Breast epithelium (tissue), 4 donors: ENCODE results near the gene UGT1A3. TPM values are rescaled to one million over a fixed set of nuclear protein-coding genes. Genes with fewer than 3 reads are reported as not detected.

Experiments
- DNase-seq, 2 donors: peaks; one replicate each; pipeline ENCODE4 v3.0.0-alpha.2; 2019; ENCODE audit warnings: low spot score in 2 of 2
- H3K27ac ChIP-seq, 2 donors: fragments of 200-600 bp; sonication (generic) in 1 of 2; one replicate each; pipeline ENCODE4 v1.5.1; 2016 to 2019; ENCODE audit warnings: mild to moderate bottlenecking in 1 of 2
- H3K27me3 ChIP-seq, 2 donors: fragments of 200-600 bp; sonication (generic) in 1 of 2; one replicate each; pipeline versions ENCODE4 v1.5.1 to v1.6.0; 2017 to 2019; ENCODE audit warnings: control low read depth in 1 of 2, mild to moderate bottlenecking in 1 of 2
- H3K36me3 ChIP-seq: fragments of 200-600 bp; one replicate; pipeline ENCODE4 v1.5.1; 2019
- H3K4me1 ChIP-seq, 2 donors: fragments of 200-600 bp; sonication (generic); one replicate each; pipeline ENCODE4 v1.5.1; 2016 to 2019; ENCODE audit warnings: control low read depth in 1 of 2
- H3K4me3 ChIP-seq, 3 donors: fragments of 200-600 bp; sonication (generic); 1 replicate in 2 of 3; 2 replicates in 1 of 3; pipeline ENCODE4 v1.5.1; 2016 to 2019; ENCODE audit warnings: mild to moderate bottlenecking in 3 of 3, moderate library complexity in 2 of 3
- H3K9me3 ChIP-seq, 2 donors: fragments of 200-600 bp; sonication (generic) in 1 of 2; one replicate each; pipeline ENCODE4 v1.5.1; 2016 to 2019; ENCODE audit warnings: control low read depth in 1 of 2
- POLR2A ChIP-seq: fragments of 450-650 bp; IDR thresholded peaks from one replicate; pipeline ENCODE4 v1.6.1; 2016; ENCODE audit warnings: antibody characterized with exemption, mild to moderate bottlenecking, moderate library complexity
- POLR2AphosphoS5 ChIP-seq, 3 donors: sonication (generic); formaldehyde crosslinking; IDR thresholded peaks; one replicate each; pipeline ENCODE4 v1.6.1; 2017; ENCODE audit warnings: antibody characterized with exemption in 3 of 3
- intact Hi-C: fragments of 100-400 bp; cut with DNase I; formaldehyde crosslinking; loops from one replicate; pipeline ENCODE4 v1.15.1; 2023; ENCODE audit warnings: low total_unique reads
- total RNA-seq, 3 donors: library from RNA; depleted of rRNA; stranded (reverse); fragments of >200 nt; gene quantifications; one replicate each; pipeline ENCODE4 v1.1.0, GENCODE V29; 2016
- TF ChIP-seq, protein P1 (sequence below), 3 donors: fragments of 450-650 bp; IDR thresholded peaks; one replicate each; pipeline ENCODE4 v1.5.1; 2016 to 2017; ENCODE audit warnings: antibody characterized with exemption in 3 of 3, mild to moderate bottlenecking in 3 of 3, moderate library complexity in 3 of 3

The UGT1A3 gene
- total RNA-seq, 3 donors from 2014 or later, result 0.16 TPM; not detected in 2

DNA sequence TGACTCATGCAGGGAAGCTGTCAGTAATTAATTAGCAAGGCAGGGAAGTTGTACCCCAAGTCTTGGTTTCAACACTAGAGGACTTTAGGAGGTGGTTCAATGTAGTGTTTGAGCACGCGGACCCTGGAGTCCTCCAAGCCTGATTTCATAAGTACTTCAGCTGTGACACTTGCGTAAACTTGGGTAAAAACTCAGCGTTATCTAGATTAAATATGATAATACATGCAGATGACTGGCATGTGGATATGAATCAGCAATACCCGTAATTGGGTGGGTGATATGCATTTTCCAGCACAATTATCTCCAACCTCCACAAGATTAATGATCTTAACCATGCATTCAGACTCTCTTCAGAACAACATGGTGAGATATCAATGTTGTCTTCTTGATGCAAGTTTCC lies 41.9 kb upstream of the UGT1A3 start:
- no peaks in the 10 kb centered on the region for H3K27me3 ChIP-seq

DNA sequence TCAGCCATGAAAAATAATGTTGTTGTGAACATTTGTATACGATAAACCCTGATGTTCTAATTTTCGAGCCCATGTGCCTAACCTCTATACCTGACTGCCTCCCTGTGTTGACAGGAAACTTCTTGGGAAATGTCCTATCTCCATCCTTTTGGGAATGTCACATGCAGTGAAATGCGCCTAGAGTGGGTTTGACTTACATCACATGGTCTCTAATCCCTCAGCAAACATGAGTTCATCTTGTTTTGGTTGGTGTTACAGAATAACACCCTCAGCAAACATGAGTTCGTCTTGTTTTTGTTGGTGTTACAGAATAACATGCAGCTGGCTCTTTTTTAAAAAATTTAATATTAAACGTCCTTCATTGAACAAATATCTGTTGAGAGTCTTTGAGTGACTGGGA lies 40.5 kb upstream of the UGT1A3 start:
- Histone ChIP-seq H3K27me3 (no peaks in the 10 kb centered on the region), H3K4me3 (no peak overlapping the region), H3K9me3 (no peaks in the 10 kb centered on the region), H3K27ac (no peak overlapping the region), H3K4me1 (no peaks in the 10 kb centered on the region), H3K36me3 (no peaks in the 10 kb centered on the region)
- TF ChIP-seq, protein P1, sequence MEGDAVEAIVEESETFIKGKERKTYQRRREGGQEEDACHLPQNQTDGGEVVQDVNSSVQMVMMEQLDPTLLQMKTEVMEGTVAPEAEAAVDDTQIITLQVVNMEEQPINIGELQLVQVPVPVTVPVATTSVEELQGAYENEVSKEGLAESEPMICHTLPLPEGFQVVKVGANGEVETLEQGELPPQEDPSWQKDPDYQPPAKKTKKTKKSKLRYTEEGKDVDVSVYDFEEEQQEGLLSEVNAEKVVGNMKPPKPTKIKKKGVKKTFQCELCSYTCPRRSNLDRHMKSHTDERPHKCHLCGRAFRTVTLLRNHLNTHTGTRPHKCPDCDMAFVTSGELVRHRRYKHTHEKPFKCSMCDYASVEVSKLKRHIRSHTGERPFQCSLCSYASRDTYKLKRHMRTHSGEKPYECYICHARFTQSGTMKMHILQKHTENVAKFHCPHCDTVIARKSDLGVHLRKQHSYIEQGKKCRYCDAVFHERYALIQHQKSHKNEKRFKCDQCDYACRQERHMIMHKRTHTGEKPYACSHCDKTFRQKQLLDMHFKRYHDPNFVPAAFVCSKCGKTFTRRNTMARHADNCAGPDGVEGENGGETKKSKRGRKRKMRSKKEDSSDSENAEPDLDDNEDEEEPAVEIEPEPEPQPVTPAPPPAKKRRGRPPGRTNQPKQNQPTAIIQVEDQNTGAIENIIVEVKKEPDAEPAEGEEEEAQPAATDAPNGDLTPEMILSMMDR (IDR thresholded peaks at IDR 0.05), result no peak
- TF ChIP-seq POLR2AphosphoS5 (IDR thresholded peaks at IDR 0.05), result no peak
- DNase-seq, result no peak
- intact Hi-C loops, result no loop called here

More for the DNA sequence above, 41.9 kb upstream of the UGT1A3 start:
- no peak for DNase-seq
- Histone ChIP-seq H3K4me3 (no peak overlapping the region), H3K36me3 (no peaks in the 10 kb centered on the region), H3K27ac (no peak overlapping the region), H3K9me3 (no peaks in the 10 kb centered on the region), H3K4me1 (no peaks in the 10 kb centered on the region)
- intact Hi-C loops, result no loop called here
- TF ChIP-seq POLR2A (no peak), POLR2AphosphoS5 (IDR thresholded peaks at IDR 0.05) (no peak)
- TF ChIP-seq, protein P1 (IDR thresholded peaks at IDR 0.05), result no peak

DNA sequence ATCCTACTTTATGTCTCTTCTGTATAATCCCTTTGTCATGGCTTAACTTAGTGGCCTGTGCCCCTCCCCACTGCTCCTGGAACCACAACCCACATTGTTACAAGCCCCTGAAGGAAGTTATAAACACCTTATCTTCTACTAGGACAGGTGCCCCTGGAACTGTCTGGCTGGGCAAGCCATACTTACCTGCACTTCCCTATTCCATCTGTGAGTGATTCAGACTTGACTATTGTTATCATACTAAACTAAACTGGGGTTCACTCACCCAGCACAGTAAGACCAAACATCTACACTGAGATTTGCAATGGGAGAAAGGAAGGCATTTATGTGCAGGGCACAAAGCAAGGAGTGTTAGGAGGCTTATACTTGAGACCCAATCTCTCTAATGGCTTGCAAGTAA lies 39.8 kb upstream of the UGT1A3 start:
- TF ChIP-seq POLR2A, result no peak
- TF ChIP-seq, protein P1 (IDR thresholded peaks at IDR 0.05), result no peak
- no peak for TF ChIP-seq POLR2AphosphoS5 (IDR thresholded peaks at IDR 0.05)
- no peak overlapping the region for H3K4me3 ChIP-seq
- DNase-seq, result no peak

DNA sequence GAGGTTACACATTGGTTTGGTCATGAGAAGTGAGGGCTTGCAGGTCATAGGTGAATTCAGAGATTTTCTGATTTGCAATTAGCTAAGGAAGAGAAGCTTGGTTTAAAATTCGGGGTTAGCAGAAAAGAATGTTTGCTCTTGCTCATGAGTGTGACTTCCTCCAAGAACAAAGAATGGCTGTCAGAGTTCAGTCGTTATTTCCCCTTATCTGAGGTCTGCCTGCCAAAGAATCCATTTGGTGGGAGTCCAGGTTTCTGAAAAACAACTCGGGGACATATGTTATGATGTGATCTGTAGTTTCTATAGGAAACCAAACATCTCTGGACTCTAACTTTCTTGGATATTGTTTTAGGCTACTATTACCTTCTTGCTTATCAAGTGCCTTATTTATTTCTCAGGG lies 39.3 kb upstream of the UGT1A3 start:
- no peak overlapping the region for H3K4me3 ChIP-seq
- H3K27me3 ChIP-seq, result no peaks in the 10 kb centered on the region
- no peak overlapping the region for H3K27ac ChIP-seq
- no peaks in the 10 kb centered on the region for H3K9me3 ChIP-seq
- TF ChIP-seq POLR2AphosphoS5 (IDR thresholded peaks at IDR 0.05) (no peak), POLR2A (no peak)
- TF ChIP-seq, protein P1 (IDR thresholded peaks at IDR 0.05), result no peak
- H3K4me1 ChIP-seq, result no peaks in the 10 kb centered on the region
- no peaks in the 10 kb centered on the region for H3K36me3 ChIP-seq
- intact Hi-C loops, result no loop called here
- no peak for DNase-seq

More for the DNA sequence above, 39.8 kb upstream of the UGT1A3 start:
- no peak overlapping the region for H3K27ac ChIP-seq
- intact Hi-C loops, result no loop called here
- no peaks in the 10 kb centered on the region for H3K9me3 ChIP-seq
- no peaks in the 10 kb centered on the region for H3K4me1 ChIP-seq
- H3K27me3 ChIP-seq, result no peaks in the 10 kb centered on the region
- H3K36me3 ChIP-seq, result no peaks in the 10 kb centered on the region

DNA sequence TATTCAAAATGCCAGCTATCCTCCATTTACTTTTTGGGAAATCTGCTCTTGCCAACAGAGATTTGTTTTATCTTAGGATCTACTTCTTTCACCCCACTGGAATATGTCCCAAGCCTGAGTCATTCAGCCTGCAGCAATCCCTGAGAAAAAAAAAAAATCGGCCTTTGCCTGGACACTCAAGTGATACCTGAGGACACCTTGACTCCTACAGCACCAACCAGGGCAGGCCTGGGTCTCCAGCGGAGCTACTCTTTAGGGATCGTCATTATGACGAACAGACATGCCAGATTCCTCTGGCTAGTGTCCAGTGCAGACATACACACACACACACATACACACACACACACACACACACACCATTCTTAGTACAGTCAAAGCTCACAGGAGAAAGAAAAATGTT lies 38.4 kb upstream of the UGT1A3 start:
- Histone ChIP-seq H3K27ac (no peak overlapping the region), H3K4me3 (no peak overlapping the region), H3K36me3 (no peaks in the 10 kb centered on the region), H3K27me3 (no peaks in the 10 kb centered on the region), H3K4me1 (no peaks in the 10 kb centered on the region), H3K9me3 (no peaks in the 10 kb centered on the region)
- TF ChIP-seq, protein P1 (IDR thresholded peaks at IDR 0.05), result no peak
- TF ChIP-seq POLR2AphosphoS5 (IDR thresholded peaks at IDR 0.05) (no peak), POLR2A (no peak)
- no peak for DNase-seq
- intact Hi-C loops, result no loop called here
